Activated CD8-positive, alpha-beta T cell treated with anti-CD3 and anti-CD28 coated beads for 36 hours (primary cell): ENCODE measurements around the gene IL1A. TPM values are rescaled to one million over a fixed set of nuclear protein-coding genes. Genes with fewer than 3 reads are reported as not detected.

Experiments
- ATAC-seq: fragments of 200-7000 bp; cut with Tn5 transposase; one replicate; pipeline ENCODE4 v1.10.0; 2021; ENCODE audit warnings: mild to moderate bottlenecking, moderate library complexity
- CTCF ChIA-PET: fragments of 350-600 bp; sonication (Branson Sonifier 250); formaldehyde crosslinking; loops from one replicate; lab custom pipeline; 2021; ENCODE audit warnings: antibody characterized with exemption; lab: Charles Lee
- POLR2A ChIA-PET: fragments of 350-600 bp; sonication (Branson Sonifier 250); formaldehyde crosslinking; loops from one replicate; lab custom pipeline; 2021; ENCODE audit warnings: antibody characterized with exemption; lab: Charles Lee
- DNase-seq: peaks from one replicate; pipeline ENCODE4 v3.0.0-alpha.2; 2020
- H3K27ac Mint-ChIP-seq: one replicate; pipeline ENCODE4 v1.8.0; 2021; ENCODE audit warnings: mild to moderate bottlenecking, mixed read lengths
- H3K27me3 Mint-ChIP-seq: one replicate; pipeline ENCODE4 v1.8.0; 2021; ENCODE audit warnings: mixed read lengths
- H3K36me3 Mint-ChIP-seq: one replicate; pipeline ENCODE4 v1.8.0; 2021; ENCODE audit warnings: low read depth, mixed read lengths
- H3K4me1 Mint-ChIP-seq: one replicate; pipeline ENCODE4 v1.8.0; 2021; ENCODE audit warnings: low read depth, mixed read lengths
- H3K4me3 Mint-ChIP-seq: one replicate; pipeline ENCODE4 v1.8.0; 2021; ENCODE audit warnings: mild to moderate bottlenecking, moderate library complexity, mixed read lengths
- H3K9me3 Mint-ChIP-seq: one replicate; pipeline ENCODE4 v1.8.0; 2021; ENCODE audit warnings: mixed read lengths
- intact Hi-C: fragments of 100-400 bp; cut with micrococcal nuclease; formaldehyde crosslinking; loops from one replicate; pipeline ENCODE4 v1.10.0; 2022
- total RNA-seq, 2 experiments: library from RNA; stranded (reverse); gene quantifications; one replicate each; pipeline ENCODE4 v1.2.3, GENCODE V29; 2021
- TF ChIP-seq, protein P1 (sequence below): fragments of 200-600 bp; IDR thresholded peaks from one replicate; pipeline ENCODE4 v1.8.0; 2022; ENCODE audit warnings: antibody characterized with exemption, mild to moderate bottlenecking

Gene IL1A
- total RNA-seq, 2 experiments from 2014 or later: 0.69 to 0.99 TPM

DNA sequence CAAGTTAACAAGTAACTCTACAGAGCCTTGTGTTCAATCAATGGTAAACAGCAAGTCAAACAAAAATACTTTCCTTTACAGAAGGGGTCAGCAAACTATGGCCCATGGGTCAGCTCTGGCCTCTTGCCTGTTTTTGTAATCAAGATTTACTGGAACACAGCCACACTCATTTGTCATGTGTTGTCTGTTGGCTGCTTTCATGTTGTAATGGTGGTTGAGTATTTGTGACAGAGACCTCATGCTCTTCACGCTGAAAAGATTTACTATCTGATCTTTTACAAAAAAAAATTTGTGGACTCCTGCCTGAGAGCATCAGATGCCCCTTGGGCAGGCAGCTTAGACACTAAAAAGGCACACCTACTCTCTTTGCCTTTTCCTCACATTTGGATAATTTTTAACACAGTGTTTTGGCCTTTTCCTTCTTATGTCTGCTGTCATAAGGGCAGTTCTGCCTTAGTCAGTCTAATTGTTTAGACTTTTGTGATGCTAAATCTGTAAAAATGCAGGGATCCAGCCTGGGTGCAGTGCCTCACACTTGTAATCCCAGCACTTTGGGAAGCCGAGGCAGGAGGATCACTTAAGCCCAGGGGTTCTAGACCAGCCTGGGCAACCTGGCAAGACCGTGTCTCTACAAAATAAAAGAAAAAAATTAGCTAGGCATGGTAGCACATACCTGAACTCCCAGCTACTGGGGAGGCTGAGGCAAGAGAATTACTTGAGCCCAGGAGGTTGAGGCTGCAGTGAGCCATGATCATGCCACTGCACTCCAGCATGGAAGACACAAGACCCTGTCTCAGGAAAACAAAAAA is 34.0 kb upstream of the IL1A start:
- intact Hi-C loops: no loop called here
- peaks cover 23% of the 10 kb centered on the region for H3K4me1 Mint-ChIP-seq
- no peaks in the 10 kb centered on the region for H3K9me3 Mint-ChIP-seq
- H3K36me3 Mint-ChIP-seq: no peaks in the 10 kb centered on the region
- POLR2A ChIA-PET: interaction anchor here (0.9 to 1.1 kb wide), 2 partner anchors 15 to 144 kb away, joined by 3 read pairs; no protein-coding TSS in a partner anchor
- ATAC-seq (no peak), DNase-seq (no peak)
- no peak overlapping the region for H3K27ac Mint-ChIP-seq
- H3K27me3 Mint-ChIP-seq: peaks cover 2% of the 10 kb centered on the region
- CTCF ChIA-PET: interaction anchor here (1.3 to 1.4 kb wide), 2 partner anchors 36 to 69 kb away, joined by 3 to 5 read pairs; no protein-coding TSS in a partner anchor
- TF ChIP-seq, protein P1, sequence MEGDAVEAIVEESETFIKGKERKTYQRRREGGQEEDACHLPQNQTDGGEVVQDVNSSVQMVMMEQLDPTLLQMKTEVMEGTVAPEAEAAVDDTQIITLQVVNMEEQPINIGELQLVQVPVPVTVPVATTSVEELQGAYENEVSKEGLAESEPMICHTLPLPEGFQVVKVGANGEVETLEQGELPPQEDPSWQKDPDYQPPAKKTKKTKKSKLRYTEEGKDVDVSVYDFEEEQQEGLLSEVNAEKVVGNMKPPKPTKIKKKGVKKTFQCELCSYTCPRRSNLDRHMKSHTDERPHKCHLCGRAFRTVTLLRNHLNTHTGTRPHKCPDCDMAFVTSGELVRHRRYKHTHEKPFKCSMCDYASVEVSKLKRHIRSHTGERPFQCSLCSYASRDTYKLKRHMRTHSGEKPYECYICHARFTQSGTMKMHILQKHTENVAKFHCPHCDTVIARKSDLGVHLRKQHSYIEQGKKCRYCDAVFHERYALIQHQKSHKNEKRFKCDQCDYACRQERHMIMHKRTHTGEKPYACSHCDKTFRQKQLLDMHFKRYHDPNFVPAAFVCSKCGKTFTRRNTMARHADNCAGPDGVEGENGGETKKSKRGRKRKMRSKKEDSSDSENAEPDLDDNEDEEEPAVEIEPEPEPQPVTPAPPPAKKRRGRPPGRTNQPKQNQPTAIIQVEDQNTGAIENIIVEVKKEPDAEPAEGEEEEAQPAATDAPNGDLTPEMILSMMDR: no peak
- no peak overlapping the region for H3K4me3 Mint-ChIP-seq

DNA sequence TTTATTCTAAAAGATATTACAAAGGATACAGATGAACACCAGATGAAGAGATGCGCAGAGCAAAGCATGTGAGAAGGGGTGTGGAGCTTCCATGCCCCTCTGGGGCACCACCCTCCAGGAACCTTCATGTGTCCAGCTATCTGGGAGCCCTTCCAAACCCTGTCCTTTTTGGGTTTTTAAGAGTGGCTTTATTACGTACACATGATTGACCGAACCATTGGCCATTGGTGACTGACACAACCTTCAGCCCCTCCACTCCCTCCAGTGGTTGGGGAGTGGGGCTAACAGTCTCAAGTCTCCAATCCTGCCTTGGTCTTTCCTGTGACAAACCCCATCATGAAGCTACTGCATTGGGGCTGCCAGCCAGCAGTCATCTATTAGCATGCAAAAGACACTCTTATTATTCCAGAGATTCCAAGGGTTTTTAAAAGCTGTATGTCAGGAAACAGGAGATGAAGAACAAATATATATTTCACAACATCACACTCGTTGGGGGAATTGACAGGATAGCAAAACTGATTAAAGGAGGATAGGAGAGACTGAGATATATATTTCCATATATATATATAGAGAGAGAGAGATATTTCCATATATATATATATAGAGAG is 32.9 kb upstream of the IL1A start:
- Mint-ChIP-seq H3K36me3 (no peaks in the 10 kb centered on the region), H3K9me3 (no peaks in the 10 kb centered on the region), H3K4me1 (peaks cover 25% of the 10 kb centered on the region), H3K27ac (no peak overlapping the region), H3K4me3 (no peak overlapping the region), H3K27me3 (no peaks in the 10 kb centered on the region)
- no peak for DNase-seq
- no peak for ATAC-seq
- POLR2A ChIA-PET: interaction anchor here (0.9 kb wide), 1 partner anchor 16 kb away, joined by 3 read pairs; no protein-coding TSS in a partner anchor
- intact Hi-C loops: no loop called here
- CTCF ChIA-PET: interaction anchor here (1.3 to 1.4 kb wide), 2 partner anchors 35 to 68 kb away, joined by 3 to 5 read pairs; no protein-coding TSS in a partner anchor
- TF ChIP-seq, protein P1: no peak

DNA sequence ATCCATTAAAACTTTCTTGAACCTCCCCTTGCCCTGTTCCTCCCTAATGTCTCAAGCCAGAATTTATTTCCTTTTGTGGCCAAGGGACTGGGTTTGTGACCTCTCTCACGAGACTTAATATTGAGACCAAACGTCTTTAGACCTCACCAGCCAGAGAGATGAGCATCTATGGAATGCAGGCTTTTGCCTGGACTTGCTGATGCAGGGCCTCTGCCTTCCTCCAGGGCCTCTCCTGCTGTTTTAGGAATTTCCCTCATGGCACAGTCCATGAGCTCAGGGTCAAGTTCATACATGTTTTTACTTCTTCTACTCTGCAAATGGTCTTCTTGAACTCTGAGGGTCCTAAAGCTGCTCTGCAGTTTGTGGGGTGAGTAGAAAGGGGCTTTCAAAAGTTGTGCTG is 30.0 kb upstream of the IL1A start:
- ChIA-PET POLR2A (interaction anchor here (0.6 kb wide), 1 partner anchor 335 kb away, joined by 3 read pairs; no protein-coding TSS in a partner anchor), CTCF (no interaction called here)
- Mint-ChIP-seq H3K36me3 (peaks cover 2% of the 10 kb centered on the region), H3K4me3 (no peak overlapping the region), H3K4me1 (peaks cover 18% of the 10 kb centered on the region), H3K27ac (no peak overlapping the region), H3K27me3 (no peaks in the 10 kb centered on the region), H3K9me3 (peaks cover 5% of the 10 kb centered on the region)
- intact Hi-C loops: no loop called here
- TF ChIP-seq, protein P1: no peak
- no peak for DNase-seq
- no peak for ATAC-seq

DNA sequence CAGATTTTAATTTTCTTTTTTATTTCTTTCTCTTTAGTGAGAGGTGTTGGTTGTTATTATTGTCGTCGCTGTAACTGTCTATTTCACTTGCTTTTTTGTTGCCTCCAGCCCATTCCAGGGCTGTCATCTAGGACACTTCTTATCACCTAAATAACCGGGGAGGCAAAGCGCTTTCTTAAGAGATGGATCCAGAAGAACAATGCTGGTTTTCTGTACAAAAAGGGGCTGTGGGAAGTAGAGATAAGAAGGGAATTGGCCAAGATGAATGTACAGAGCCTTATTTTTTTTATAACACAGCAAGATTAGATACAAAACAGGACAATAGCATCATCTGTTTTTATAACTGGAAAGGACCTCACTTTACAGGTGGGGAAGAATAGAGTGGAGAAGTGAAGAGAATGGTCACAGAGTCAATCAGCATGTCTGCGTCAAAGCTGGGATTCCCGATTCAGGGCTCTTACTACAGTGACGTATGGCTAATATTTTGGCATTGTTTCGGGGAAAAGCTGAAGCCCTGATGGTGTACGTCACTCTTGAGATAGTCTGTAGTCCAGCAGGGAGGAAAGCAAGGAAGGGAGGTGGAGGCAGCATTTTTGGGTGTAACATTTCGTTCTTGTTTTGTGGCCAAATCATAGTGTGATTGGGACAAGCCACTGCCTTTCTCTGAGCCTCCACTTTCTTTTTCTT is 29.1 kb upstream of the IL1A start:
- H3K9me3 Mint-ChIP-seq: peaks cover 5% of the 10 kb centered on the region
- peaks cover 18% of the 10 kb centered on the region for H3K4me1 Mint-ChIP-seq
- no peak overlapping the region for H3K4me3 Mint-ChIP-seq
- intact Hi-C loops: no loop called here
- H3K27ac Mint-ChIP-seq: no peak overlapping the region
- no peaks in the 10 kb centered on the region for H3K27me3 Mint-ChIP-seq
- TF ChIP-seq, protein P1: no peak
- peaks cover 2% of the 10 kb centered on the region for H3K36me3 Mint-ChIP-seq
- DNase-seq (no peak), ATAC-seq (no peak)
- ChIA-PET POLR2A (interaction anchor here (1.4 kb wide), 1 partner anchor 71 kb away, joined by 3 read pairs; no protein-coding TSS in a partner anchor), CTCF (no interaction called here)
